Measurements from ENCODE around the gene GSTT2B.

DNA sequence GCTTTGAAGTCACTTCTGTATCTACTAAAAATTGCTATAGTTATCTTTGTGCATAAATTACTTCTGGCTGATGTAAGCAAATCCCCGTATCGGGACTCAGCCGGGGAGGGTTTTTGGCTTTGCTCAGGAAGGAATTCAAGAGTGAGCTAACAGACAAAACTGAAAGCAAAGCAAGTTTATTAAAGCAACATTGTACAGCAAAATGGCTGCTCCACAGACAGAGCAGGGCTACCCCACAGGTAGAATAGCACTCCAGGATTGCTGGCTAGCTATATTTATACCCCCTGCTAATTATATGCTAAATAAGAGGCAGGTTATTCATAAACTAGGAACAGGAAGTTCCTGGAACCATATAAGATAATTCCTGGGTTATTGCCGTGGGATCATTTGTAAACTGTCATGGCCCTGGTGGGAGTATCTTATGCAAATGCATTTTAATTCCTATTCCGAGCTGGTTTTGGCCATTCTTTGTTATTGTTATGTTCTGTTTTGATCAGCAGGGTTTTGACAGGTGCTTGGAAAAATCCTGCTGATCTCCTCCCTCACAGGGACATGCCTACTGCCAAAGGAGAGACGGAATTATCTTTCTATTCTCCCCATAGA, 51.6 kb downstream of the GSTT2B start:
- TF ChIP-seq, protein P1, sequence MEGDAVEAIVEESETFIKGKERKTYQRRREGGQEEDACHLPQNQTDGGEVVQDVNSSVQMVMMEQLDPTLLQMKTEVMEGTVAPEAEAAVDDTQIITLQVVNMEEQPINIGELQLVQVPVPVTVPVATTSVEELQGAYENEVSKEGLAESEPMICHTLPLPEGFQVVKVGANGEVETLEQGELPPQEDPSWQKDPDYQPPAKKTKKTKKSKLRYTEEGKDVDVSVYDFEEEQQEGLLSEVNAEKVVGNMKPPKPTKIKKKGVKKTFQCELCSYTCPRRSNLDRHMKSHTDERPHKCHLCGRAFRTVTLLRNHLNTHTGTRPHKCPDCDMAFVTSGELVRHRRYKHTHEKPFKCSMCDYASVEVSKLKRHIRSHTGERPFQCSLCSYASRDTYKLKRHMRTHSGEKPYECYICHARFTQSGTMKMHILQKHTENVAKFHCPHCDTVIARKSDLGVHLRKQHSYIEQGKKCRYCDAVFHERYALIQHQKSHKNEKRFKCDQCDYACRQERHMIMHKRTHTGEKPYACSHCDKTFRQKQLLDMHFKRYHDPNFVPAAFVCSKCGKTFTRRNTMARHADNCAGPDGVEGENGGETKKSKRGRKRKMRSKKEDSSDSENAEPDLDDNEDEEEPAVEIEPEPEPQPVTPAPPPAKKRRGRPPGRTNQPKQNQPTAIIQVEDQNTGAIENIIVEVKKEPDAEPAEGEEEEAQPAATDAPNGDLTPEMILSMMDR (IDR thresholded peaks at IDR 0.05; ENCODE audit: insufficient read depth, low read length, poor library complexity, severe bottlenecking): no peak
- TF ChIP-seq EZH2phosphoT487 (conservative IDR thresholded peaks at IDR 0.05; ENCODE audit: low read length): no peak
